H1 (cell line): ENCODE results near the gene IL10RA. TPM values are rescaled to one million over a fixed set of nuclear protein-coding genes. Genes with fewer than 3 reads are reported as not detected.

Source experiments
- CTCF ChIA-PET: fragments of 300-600 bp; sonication (Branson Sonifier 250); formaldehyde crosslinking; loops from one replicate; lab custom pipeline; 2021; ENCODE audit not compliant: partially characterized antibody; lab: Charles Lee
- POLR2A ChIA-PET: fragments of 300-600 bp; sonication (Branson Sonifier 250); formaldehyde crosslinking; loops from one replicate; lab custom pipeline; 2021; ENCODE audit warnings: inconsistent platforms; ENCODE audit not compliant: partially characterized antibody; lab: Charles Lee
- DNase-seq, 2 experiments: peaks; one replicate each; pipeline versions ENCODE4 v3.0.0 to v3.0.0-alpha.2; 2010 to 2022; ENCODE audit warnings: low spot score in 2 of 2, low read depth in 1 of 2, mixed read lengths in 1 of 2
- FAIRE-seq: peaks from 2 replicates; lab custom pipeline; 2011; peaks lifted over from hg19 to GRCh38; lab: Jason Lieb, UNC
- H2AFZ ChIP-seq: 2 replicates; pipeline ENCODE4 v1.8.1; 2012; ENCODE audit warnings: low read length, inconsistent platforms
- H2AK5ac ChIP-seq: 2 replicates; pipeline ENCODE4 v1.6.1; 2013; ENCODE audit warnings: low read depth, low read length
- H2BK120ac ChIP-seq: replicated peaks from 2 replicates; pipeline ENCODE3; 2013; ENCODE audit warnings: low read depth, low read length, inconsistent platforms
- H2BK12ac ChIP-seq: 2 replicates; pipeline ENCODE4 v1.6.1; 2013; ENCODE audit warnings: low read depth, low read length
- H2BK15ac ChIP-seq: 2 replicates; pipeline ENCODE4 v1.6.1; 2013; ENCODE audit warnings: low read length
- H2BK20ac ChIP-seq: 2 replicates; pipeline ENCODE4 v1.6.1; 2013; ENCODE audit warnings: low read length
- H2BK5ac ChIP-seq: 2 replicates; pipeline ENCODE4 v1.6.1; 2013; ENCODE audit warnings: low read depth, low read length
- H3K14ac ChIP-seq: 2 replicates; pipeline ENCODE4 v1.6.1; 2013; ENCODE audit warnings: inconsistent platforms; ENCODE audit not compliant: insufficient read length
- H3K18ac ChIP-seq: 2 replicates; pipeline ENCODE4 v1.6.1; 2013; ENCODE audit warnings: low read length; ENCODE audit errors: extremely low read depth
- H3K23ac ChIP-seq: 2 replicates; pipeline ENCODE4 v1.6.1; 2013; ENCODE audit warnings: inconsistent platforms; ENCODE audit not compliant: insufficient read length
- H3K23me2 ChIP-seq: 2 replicates; pipeline ENCODE4 v1.6.1; 2013; ENCODE audit warnings: low read depth, low read length
- H3K27ac ChIP-seq: 2 replicates; pipeline ENCODE4 v1.6.1; 2011; ENCODE audit warnings: low read depth, low read length, inconsistent platforms
- H3K27me3 ChIP-seq, 4 experiments: replicated peaks in 1 of 4; 1 replicate in 1 of 4; 2 replicates in 3 of 4; pipeline versions ENCODE4 v1.6.1 to v1.8.1; 2011 to 2013; ENCODE audit warnings: low read length in 3 of 4, mild to moderate bottlenecking in 3 of 4, inconsistent platforms in 2 of 4, mixed read lengths in 2 of 4, moderate library complexity in 1 of 4; ENCODE audit not compliant: control insufficient read depth in 3 of 4, insufficient read depth in 3 of 4; ENCODE audit errors: extremely low read depth in 1 of 4
- H3K36me3 ChIP-seq, 4 experiments: 2 replicates each; pipeline versions ENCODE4 v1.6.1 to v1.8.1; 2011 to 2013; ENCODE audit warnings: mild to moderate bottlenecking in 4 of 4, low read length in 3 of 4, moderate library complexity in 2 of 4, control low read depth in 1 of 4, inconsistent platforms in 1 of 4; ENCODE audit not compliant: insufficient read depth in 4 of 4, control insufficient read depth in 2 of 4
- H3K4ac ChIP-seq: replicated peaks from 2 replicates; pipeline ENCODE3; 2013; ENCODE audit warnings: low read length, low read depth, mixed read lengths, inconsistent platforms; ENCODE audit not compliant: insufficient read length
- H3K4me1 ChIP-seq, 4 experiments: replicated peaks in 1 of 4; 1 replicate in 1 of 4; 2 replicates in 3 of 4; pipeline versions ENCODE4 v1.6.1 to v1.8.1; 2011 to 2013; ENCODE audit warnings: low read length in 3 of 4, inconsistent platforms in 2 of 4, mixed read lengths in 1 of 4; ENCODE audit not compliant: insufficient read depth in 4 of 4, control insufficient read depth in 3 of 4
- H3K4me2 ChIP-seq, 2 experiments: 2 replicates each; pipeline versions ENCODE4 v1.6.1 to v1.8.1; 2011 to 2013; ENCODE audit warnings: low read depth in 2 of 2, low read length in 2 of 2, control low read depth in 1 of 2, inconsistent platforms in 1 of 2, mild to moderate bottlenecking in 1 of 2; ENCODE audit not compliant: insufficient read depth in 1 of 2
- H3K4me3 ChIP-seq, 4 experiments: fragments of 200-600, 300-600 bp in 1 of 4; sonication (generic), shearing (Covaris generic), sonication (Bioruptor Twin) in 1 of 4; 2 replicates each; pipeline versions ENCODE4 v1.5.1 to v1.8.1; 2011 to 2016; ENCODE audit warnings: low read length in 4 of 4, low read depth in 3 of 4, control low read depth in 2 of 4, inconsistent platforms in 2 of 4, mild to moderate bottlenecking in 2 of 4, mixed read lengths in 1 of 4, moderate library complexity in 1 of 4; ENCODE audit not compliant: insufficient read depth in 2 of 4; ENCODE audit errors: extremely low read depth in 1 of 4
- H3K56ac ChIP-seq: replicated peaks from 2 replicates; pipeline ENCODE3; 2013; ENCODE audit warnings: low read depth, mild to moderate bottlenecking, mixed read lengths, low read length, inconsistent platforms; ENCODE audit not compliant: insufficient read length
- H3K79me1 ChIP-seq: 2 replicates; pipeline ENCODE4 v1.6.1; 2013; ENCODE audit warnings: low read depth, low read length, control low read depth
- H3K79me2 ChIP-seq, 2 experiments: 2 replicates each; pipeline versions ENCODE4 v1.6.1 to v1.8.1; 2012 to 2013; ENCODE audit warnings: low read length in 2 of 2, mild to moderate bottlenecking in 2 of 2, inconsistent platforms in 1 of 2; ENCODE audit not compliant: insufficient read depth in 2 of 2, control insufficient read depth in 1 of 2
- H3K9ac ChIP-seq, 4 experiments: replicated peaks in 1 of 4; 1 replicate in 1 of 4; 2 replicates in 3 of 4; pipeline versions ENCODE4 v1.6.1 to v1.8.1; 2011 to 2013; ENCODE audit warnings: low read depth in 3 of 4, low read length in 3 of 4, control low read depth in 2 of 4, mild to moderate bottlenecking in 2 of 4, moderate library complexity in 2 of 4, inconsistent platforms in 1 of 4; ENCODE audit errors: extremely low read depth in 1 of 4
- H3K9me3 ChIP-seq, 2 experiments: 2 replicates each; pipeline versions ENCODE4 v1.6.1 to v1.8.1; 2012 to 2013; ENCODE audit warnings: mild to moderate bottlenecking in 2 of 2, moderate library complexity in 2 of 2, control low read depth in 1 of 2, inconsistent platforms in 1 of 2, low read depth in 1 of 2, low read length in 1 of 2, mixed read lengths in 1 of 2; ENCODE audit not compliant: insufficient read depth in 2 of 2
- H4K20me1 ChIP-seq, 2 experiments: replicated peaks in 1 of 2; 2 replicates each; pipeline versions ENCODE3 to v1.8.1; 2011 to 2013; ENCODE audit warnings: inconsistent platforms in 2 of 2, low read length in 2 of 2, mild to moderate bottlenecking in 1 of 2; ENCODE audit not compliant: insufficient read depth in 2 of 2, control insufficient read depth in 1 of 2
- H4K5ac ChIP-seq: 2 replicates; pipeline ENCODE4 v1.6.1; 2013; ENCODE audit warnings: low read length, low read depth, mixed read lengths, inconsistent platforms; ENCODE audit not compliant: insufficient read length
- H4K8ac ChIP-seq: 2 replicates; pipeline ENCODE4 v1.8.0; 2013; ENCODE audit warnings: mild to moderate bottlenecking, moderate library complexity, low read length, inconsistent platforms; ENCODE audit not compliant: insufficient read depth; ENCODE audit errors: extremely low read depth
- H4K91ac ChIP-seq: replicated peaks from 2 replicates; pipeline ENCODE3; 2013; ENCODE audit warnings: low read length, mixed read lengths, inconsistent platforms; ENCODE audit not compliant: insufficient read length
- CHD1 ChIP-seq: IDR thresholded peaks from 2 replicates; pipeline ENCODE4 v1.6.1; 2012; ENCODE audit warnings: low read depth, low read length, improper control_type of control experiment
- JUND ChIP-seq: IDR thresholded peaks from 2 replicates; pipeline ENCODE4 v1.6.1; 2011; ENCODE audit warnings: mild to moderate bottlenecking, improper control_type of control experiment, low read length
- SIRT6 ChIP-seq: IDR thresholded peaks from one replicate; pipeline ENCODE4 v1.7.1; 2012; ENCODE audit warnings: low read length, inconsistent platforms
- SIX5 ChIP-seq: IDR thresholded peaks from 2 replicates; pipeline ENCODE4 v1.6.1; 2011; ENCODE audit warnings: mild to moderate bottlenecking, low read depth, low read length
- TAF7 ChIP-seq: optimal IDR thresholded peaks from 2 replicates; pipeline ENCODE3; 2011; ENCODE audit warnings: low read depth, mild to moderate bottlenecking, inconsistent platforms, low read length, moderate library complexity, borderline replicate concordance
- whole genome bisulfite sequencing, 2 experiments: shearing (Covaris generic) in 1 of 2; methylation state at CpG; one replicate each; pipeline versions ENCODE4 v1.1.6 to v1.1.7; 2013 to 2015; ENCODE audit warnings: low lambda C conversion rate in 2 of 2, mixed read lengths in 2 of 2, inconsistent platforms in 1 of 2, low coverage in 1 of 2, missing lambda C conversion rate in 1 of 2; ENCODE audit not compliant: insufficient replicate concordance in 2 of 2, insufficient coverage in 1 of 2, insufficient read length in 1 of 2; ENCODE audit errors: extremely low coverage in 1 of 2, missing lambda C conversion rate in 1 of 2; 5-methylcytosine and 5-hydroxymethylcytosine counted together
- polyA plus RNA-seq, 7 experiments: library from polyadenylated mRNA; depleted of rRNA in 3 of 7; stranded (reverse) in 5 of 7; unstranded in 2 of 7; fragments of >200 nt in 5 of 7; fragments of 200-250 nt in 2 of 7; gene quantifications; 1 replicate in 5 of 7; 2 replicates in 1 of 7; 4 replicates in 1 of 7; pipeline versions ENCODE4 v1.2.1 to v1.2.3, GENCODE V29; 2011 to 2013; ENCODE audit warnings: missing spikeins in 2 of 7, mixed read lengths in 2 of 7
- total RNA-seq: library from RNA; stranded (reverse); fragmentation: NEBNext Ultra II Directional; extraction: Animal tissue kit (Norgen Biotek cat#: 25700); gene quantifications from 2 replicates; pipeline ENCODE4 v1.2.1, GENCODE V29; 2021

Gene IL10RA
- total and polyA plus RNA-seq, 2 of the 8 experiments (the other 6 are each of a cell fraction or from before 2014, with no cell fraction given) = 0.05 to 0.11 TPM

DNA sequence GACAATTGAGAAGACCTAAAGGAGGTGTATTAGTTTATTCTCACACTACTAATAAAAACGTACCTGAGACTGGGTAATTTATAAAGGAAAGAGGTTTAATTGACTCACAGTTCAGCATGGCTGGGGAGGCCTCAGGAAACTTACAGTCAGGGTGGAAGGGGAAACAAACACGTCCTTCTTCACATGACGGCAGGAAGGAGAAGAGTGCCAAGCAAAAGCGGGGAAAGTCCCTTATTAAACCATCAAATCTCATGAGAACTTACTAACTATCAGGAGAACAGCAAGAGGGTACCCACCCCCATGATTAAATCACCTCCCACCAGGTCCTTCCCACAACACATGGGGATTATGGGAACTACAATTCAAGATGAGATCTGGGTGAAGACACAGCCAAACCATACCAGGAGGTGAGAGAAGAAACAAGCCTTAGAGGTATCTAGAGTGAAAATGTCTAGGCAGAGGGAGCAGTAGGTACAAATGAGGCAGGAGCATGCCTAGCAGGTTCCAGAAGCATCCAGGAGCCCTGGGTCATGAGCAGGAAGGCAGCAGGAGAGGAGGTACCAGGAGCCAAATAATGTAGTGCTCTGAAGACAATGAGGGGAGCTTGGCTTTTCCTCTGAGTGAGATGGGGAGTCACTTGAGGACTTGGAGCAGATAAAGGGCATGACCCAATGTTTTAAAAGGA lies 31.6 kb downstream of the IL10RA start:
- H2BK5ac ChIP-seq = no peak overlapping the region
- H2BK15ac ChIP-seq = no peak overlapping the region
- no peak overlapping the region for H4K8ac ChIP-seq
- H3K23ac ChIP-seq = no peak overlapping the region
- peaks cover 0 to 2% (median 0%) of the 10 kb centered on the region in 4 experiments; a peak in 1 of 7 replicates for H3K27me3 ChIP-seq
- ChIA-PET CTCF (no interaction called here), POLR2A (no interaction called here)
- no peak overlapping the region for H2AK5ac ChIP-seq
- H3K56ac ChIP-seq = no peak overlapping the region
- no peak overlapping the region for H3K14ac ChIP-seq
- WGBS, 2 experiments = 69% methylated on average over 4 of the region's 4 CpGs; no CpG with 5 or more reads in 1 of the 2 experiments
- no peak overlapping the region for H2BK12ac ChIP-seq
- H4K91ac ChIP-seq = no peak overlapping the region
- H2BK120ac ChIP-seq = no peak overlapping the region
- no peaks in the 10 kb centered on the region; the same call in 1 of the 2 replicates for H3K23me2 ChIP-seq
- TF ChIP-seq CHD1 = no peak
- TF ChIP-seq TAF7 = no peak
- TF ChIP-seq JUND = no peak
- TF ChIP-seq SIRT6 = no peak
- no peak for TF ChIP-seq SIX5
- no peak overlapping the region for H4K5ac ChIP-seq
- H3K79me1 ChIP-seq = no peaks in the 10 kb centered on the region
- H3K9me3 ChIP-seq = no peaks in the 10 kb centered on the region; a peak in 2 of 4 replicates
- H2BK20ac ChIP-seq = no peak overlapping the region
- FAIRE-seq = no peak
- no peak overlapping the region for H3K4ac ChIP-seq
- no peak for DNase-seq
- H3K79me2 ChIP-seq = no peaks in the 10 kb centered on the region
- H3K4me1 ChIP-seq = no peaks in the 10 kb centered on the region
- no peaks in the 10 kb centered on the region for H4K20me1 ChIP-seq
- no peak overlapping the region for H3K4me2 ChIP-seq
- H3K4me3 ChIP-seq = no peak overlapping the region
- no peaks in the 10 kb centered on the region for H3K36me3 ChIP-seq
- no peak overlapping the region for H3K27ac ChIP-seq
- no peak overlapping the region for H3K9ac ChIP-seq
- no peak overlapping the region for H2AFZ ChIP-seq
- H3K18ac ChIP-seq = no peak overlapping the region
